Activated CD4-positive, alpha-beta T cell treated with anti-CD3 and anti-CD28 coated beads, Interleukin-2, amount 10 ng/mL, durations not matched to agents 7 days and 5 days (primary cell): Measurements from ENCODE around the gene SRSF9. TPM values are rescaled to one million over a fixed set of nuclear protein-coding genes. Genes with fewer than 3 reads are reported as not detected.
"Not testable (repeated sequence)": the region's sequence is repeated elsewhere in the genome, so short reads cannot be mapped to it uniquely, and the experiment has no call there.

Source experiments
- CTCF ChIA-PET: fragments of 350-600 bp; sonication (Branson Sonifier 250); formaldehyde crosslinking; loops from one replicate; lab custom pipeline; 2021; ENCODE audit warnings: antibody characterized with exemption; lab: Charles Lee
- POLR2A ChIA-PET: fragments of 350-600 bp; sonication (Branson Sonifier 250); formaldehyde crosslinking; loops from one replicate; lab custom pipeline; 2021; ENCODE audit warnings: antibody characterized with exemption; lab: Charles Lee
- DNase-seq: peaks from one replicate; pipeline ENCODE4 v3.0.0-alpha.2; 2020
- H3K27ac Mint-ChIP-seq: one replicate; pipeline ENCODE4 v1.8.0; 2021; ENCODE audit warnings: mild to moderate bottlenecking, moderate library complexity, mixed read lengths
- H3K27me3 Mint-ChIP-seq: one replicate; pipeline ENCODE4 v1.8.0; 2021; ENCODE audit warnings: mixed read lengths
- H3K36me3 Mint-ChIP-seq: one replicate; pipeline ENCODE4 v1.8.0; 2021; ENCODE audit warnings: low read depth, mixed read lengths
- H3K4me1 Mint-ChIP-seq: one replicate; pipeline ENCODE4 v1.8.0; 2021; ENCODE audit warnings: mixed read lengths
- H3K4me3 Mint-ChIP-seq: one replicate; pipeline ENCODE4 v1.8.0; 2021; ENCODE audit warnings: mild to moderate bottlenecking, moderate library complexity, mixed read lengths
- H3K9me3 Mint-ChIP-seq: one replicate; pipeline ENCODE4 v1.8.0; 2021; ENCODE audit warnings: mixed read lengths
- total RNA-seq, 2 experiments: library from RNA; stranded (reverse); gene quantifications; one replicate each; pipeline ENCODE4 v1.2.3, GENCODE V29; 2021

Gene SRSF9
- total RNA-seq, 2 experiments from 2014 or later: 145 to 159 TPM

DNA sequence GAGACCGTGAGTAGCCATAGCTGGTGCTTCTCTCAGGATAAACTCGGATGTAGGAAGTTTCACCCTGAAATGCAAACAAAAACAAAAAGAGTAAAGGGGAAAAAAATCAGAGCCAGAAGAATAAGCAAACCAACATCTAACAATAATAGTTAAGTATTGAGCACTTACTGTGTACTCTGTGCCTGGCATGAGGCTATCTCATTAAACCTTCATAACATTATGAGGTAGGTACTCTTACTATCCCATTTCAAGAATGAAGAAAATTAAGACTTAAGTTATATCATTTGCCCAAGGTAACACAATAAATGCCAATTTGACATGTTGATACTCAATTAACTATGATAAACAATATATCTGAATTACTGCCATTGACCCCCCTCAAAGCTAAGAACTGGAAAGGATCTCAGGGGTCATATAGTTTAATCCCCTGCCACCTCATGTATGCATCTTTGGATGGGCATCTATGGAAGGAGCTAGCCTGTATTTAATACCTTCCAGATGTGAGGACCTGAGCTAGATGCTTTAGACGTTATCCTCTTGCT is 7.4 kb downstream of the SRSF9 start:
- Mint-ChIP-seq H3K27ac (no peak overlapping the region), H3K9me3 (no peaks in the 10 kb centered on the region), H3K4me3 (no peak overlapping the region), H3K27me3 (no peaks in the 10 kb centered on the region), H3K36me3 (peaks cover 68% of the 10 kb centered on the region), H3K4me1 (peaks cover 21% of the 10 kb centered on the region)
- ChIA-PET CTCF (interaction anchor here (0.6 to 1.8 kb wide), 2 partner anchors 12 to 365 kb away, joined by 3 to 6 read pairs; no protein-coding TSS in a partner anchor), POLR2A (no interaction called here)
- DNase-seq: no peak

DNA sequence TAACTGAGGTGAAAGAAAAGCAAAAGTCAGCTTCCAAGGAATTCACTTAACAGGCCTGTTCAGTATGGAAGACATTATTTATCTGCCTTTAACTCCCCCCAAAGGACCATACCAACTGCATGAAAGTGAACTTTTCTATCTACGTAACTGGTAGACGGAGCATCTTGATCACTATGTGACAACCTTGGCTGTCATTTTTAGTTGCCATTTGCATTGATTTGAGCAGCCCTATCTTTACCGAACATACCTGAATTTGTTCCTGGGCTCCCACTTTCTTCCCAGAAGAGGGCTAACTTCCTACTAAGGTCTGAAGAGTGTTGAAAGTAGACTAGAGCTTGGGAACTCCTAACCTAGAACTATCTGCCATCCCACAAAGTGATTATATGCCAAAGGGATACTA is 9.4 kb downstream of the SRSF9 start:
- Mint-ChIP-seq H3K27me3 (no peaks in the 10 kb centered on the region), H3K9me3 (no peaks in the 10 kb centered on the region), H3K4me3 (no peak overlapping the region), H3K4me1 (peaks cover 5% of the 10 kb centered on the region), H3K27ac (peak overlapping the region; percentile 25), H3K36me3 (peaks cover 67% of the 10 kb centered on the region)
- ChIA-PET POLR2A (no interaction called here), CTCF (interaction anchor here (0.7 to 2.3 kb wide), 5 partner anchors 9 to 134 kb away, joined by 3 to 6 read pairs (median 4); no protein-coding TSS in a partner anchor)
- DNase-seq: no peak

DNA sequence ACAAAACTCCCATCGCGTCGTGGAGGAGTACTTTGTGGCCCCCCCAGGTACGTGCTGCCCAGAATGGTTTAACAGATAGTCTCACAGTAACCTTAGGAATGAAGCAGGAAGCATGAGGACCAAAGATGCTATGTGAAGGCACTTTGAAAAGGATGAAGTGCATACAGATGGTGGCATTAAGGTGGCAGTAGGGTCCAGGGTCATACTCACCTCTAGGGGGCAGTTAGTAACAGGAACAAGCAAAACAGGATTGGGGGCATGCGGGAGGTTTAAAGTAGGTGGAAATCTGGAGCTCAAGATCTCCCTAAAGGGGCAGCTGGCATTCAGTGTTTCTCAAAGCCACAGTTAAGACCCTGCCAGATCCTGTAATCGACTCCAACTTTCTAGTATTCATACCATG is 12.4 kb downstream of the SRSF9 start:
- ChIA-PET POLR2A (interaction anchor here (1.2 kb wide), 1 partner anchor 11 kb away, joined by 3 read pairs; no protein-coding TSS in a partner anchor), CTCF (interaction anchor here (0.9 to 2.2 kb wide), 6 partner anchors 9 to 296 kb away, joined by 3 to 7 read pairs (median 4); no protein-coding TSS in a partner anchor)
- DNase-seq: no peak
- no peaks in the 10 kb centered on the region for H3K27me3 Mint-ChIP-seq
- H3K27ac Mint-ChIP-seq: no peak overlapping the region
- H3K4me1 Mint-ChIP-seq: peaks cover 2% of the 10 kb centered on the region
- no peaks in the 10 kb centered on the region for H3K9me3 Mint-ChIP-seq
- H3K36me3 Mint-ChIP-seq: peaks cover 47% of the 10 kb centered on the region
- H3K4me3 Mint-ChIP-seq: no peak overlapping the region

DNA sequence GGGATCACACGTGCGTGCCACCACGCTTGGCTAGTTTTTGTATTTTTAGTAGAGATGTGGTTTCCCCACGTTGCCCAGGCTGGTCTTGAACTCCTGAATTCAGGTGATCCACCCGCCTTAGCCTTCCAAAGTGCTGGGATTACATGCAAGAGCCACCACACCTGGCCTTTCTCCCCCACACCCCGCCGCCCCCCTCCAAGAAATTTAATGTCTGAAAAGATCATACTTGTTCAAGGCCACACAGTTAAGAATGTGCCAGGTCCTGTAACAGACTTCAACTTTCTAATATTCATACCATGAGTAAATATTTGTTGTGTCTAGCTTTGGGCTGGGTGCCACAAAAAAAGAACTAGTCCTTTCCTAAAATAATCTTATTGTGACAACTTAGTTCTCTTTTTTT is 14.2 kb downstream of the SRSF9 start:
- CTCF ChIA-PET: interaction anchor here (1.7 to 3.1 kb wide), 2 partner anchors 11 to 13 kb away, joined by 6 to 13 read pairs; no protein-coding TSS in a partner anchor
- no peak overlapping the region for H3K27ac Mint-ChIP-seq
- H3K4me1 Mint-ChIP-seq: peaks cover 2% of the 10 kb centered on the region
- H3K4me3 Mint-ChIP-seq: no peak overlapping the region
- H3K9me3 Mint-ChIP-seq: no peaks in the 10 kb centered on the region
- DNase-seq: no peak
- peaks cover 40% of the 10 kb centered on the region for H3K36me3 Mint-ChIP-seq
- H3K27me3 Mint-ChIP-seq: no peaks in the 10 kb centered on the region
- POLR2A ChIA-PET: no interaction called here

DNA sequence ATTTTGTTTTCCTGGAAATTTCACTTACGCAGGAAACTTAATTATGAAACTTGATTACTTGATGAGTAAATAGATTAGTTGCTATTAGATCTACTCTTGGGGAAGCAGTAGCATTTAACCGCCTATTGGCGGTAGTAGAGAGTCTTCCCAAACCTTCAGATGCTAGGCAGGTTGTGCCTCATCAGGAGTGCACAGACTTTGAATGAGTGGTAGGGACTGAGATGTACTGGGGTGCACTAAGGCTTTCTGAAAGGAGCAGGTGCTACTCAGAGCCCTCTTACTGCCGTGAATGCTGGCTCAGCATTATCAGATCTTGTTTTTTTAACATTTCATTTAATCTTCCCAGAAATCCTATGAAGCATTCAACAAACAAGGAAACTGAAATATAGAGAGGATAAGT is 15.6 kb downstream of the SRSF9 start:
- POLR2A ChIA-PET: no interaction called here
- peak; percentile 40 for DNase-seq
- no peaks in the 10 kb centered on the region for H3K9me3 Mint-ChIP-seq

DNA sequence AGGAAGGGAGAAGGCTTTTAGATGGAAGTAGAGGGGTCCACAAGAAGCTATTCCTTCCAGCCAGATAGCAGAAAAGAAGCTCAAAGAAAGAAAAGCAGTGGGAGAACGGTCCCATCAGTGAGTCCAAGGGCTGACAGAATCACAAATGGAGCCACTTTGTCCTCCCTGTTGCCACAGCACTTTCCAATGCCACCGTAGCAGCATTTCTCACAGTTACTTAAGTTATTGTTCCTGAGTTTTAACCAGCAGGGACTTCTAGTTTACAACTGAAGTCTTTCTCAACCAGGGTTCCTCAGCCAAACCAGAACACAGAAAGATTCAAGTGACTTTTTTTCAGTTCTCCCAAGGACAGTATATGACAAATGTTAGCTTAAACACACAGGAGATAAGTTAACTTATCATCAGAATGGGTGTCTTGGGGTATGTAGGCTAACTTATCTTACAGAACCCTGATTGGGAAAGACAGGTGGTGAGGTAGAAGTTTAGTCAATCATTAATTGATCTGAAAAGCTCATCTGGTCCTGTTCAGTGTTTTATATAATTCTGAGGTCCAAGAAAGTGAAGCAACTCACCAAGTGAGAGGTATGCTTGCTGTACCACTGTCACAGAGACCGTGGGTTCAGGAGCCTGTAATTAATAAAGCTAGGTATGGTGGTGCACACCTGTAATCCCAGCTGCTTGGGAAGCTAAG is 16.3 kb downstream of the SRSF9 start:
- peaks cover 8% of the 10 kb centered on the region for H3K4me1 Mint-ChIP-seq
- no peak for DNase-seq
- H3K27me3 Mint-ChIP-seq: no peaks in the 10 kb centered on the region
- peaks cover 34% of the 10 kb centered on the region for H3K36me3 Mint-ChIP-seq
- CTCF ChIA-PET: interaction anchor here (1.1 to 3.1 kb wide), 2 partner anchors 13 kb away, joined by 3 to 13 read pairs; no protein-coding TSS in a partner anchor
- H3K4me3 Mint-ChIP-seq: no peak overlapping the region
- H3K27ac Mint-ChIP-seq: peak overlapping the region; percentile 41
- POLR2A ChIA-PET: no interaction called here
- no peaks in the 10 kb centered on the region for H3K9me3 Mint-ChIP-seq

More for the DNA sequence above, 15.6 kb downstream of the SRSF9 start:
- peaks cover 37% of the 10 kb centered on the region for H3K36me3 Mint-ChIP-seq
- H3K4me3 Mint-ChIP-seq: no peak overlapping the region
- H3K27me3 Mint-ChIP-seq: no peaks in the 10 kb centered on the region
- CTCF ChIA-PET: interaction anchor here (1.1 to 3.1 kb wide), 2 partner anchors 12 to 14 kb away, joined by 3 to 13 read pairs; no protein-coding TSS in a partner anchor
- no peak overlapping the region for H3K27ac Mint-ChIP-seq
- peaks cover 7% of the 10 kb centered on the region for H3K4me1 Mint-ChIP-seq

DNA sequence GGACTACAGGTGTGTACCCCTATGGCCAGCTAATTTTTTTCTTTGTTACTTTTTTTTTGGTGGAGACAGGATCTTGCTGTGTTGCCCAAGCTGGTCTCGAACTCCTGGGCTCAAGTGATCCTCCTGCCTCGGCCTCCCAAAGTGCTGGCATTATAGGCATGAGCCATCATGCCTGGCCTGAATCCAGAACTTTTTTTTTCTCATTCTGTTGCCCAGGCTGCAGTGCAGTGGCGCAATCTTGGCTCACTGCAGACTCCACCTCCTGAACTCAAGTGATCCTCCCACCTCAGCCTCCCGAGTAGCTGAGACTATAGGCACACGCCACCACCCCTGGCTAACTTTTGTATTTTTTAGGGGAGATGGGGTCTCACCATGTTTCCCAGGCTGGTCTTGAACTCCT is 17.0 kb downstream of the SRSF9 start:
- H3K27me3 Mint-ChIP-seq, H3K4me3 Mint-ChIP-seq, H3K9me3 Mint-ChIP-seq, DNase-seq, POLR2A ChIA-PET, H3K27ac Mint-ChIP-seq: not testable (repeated sequence)
- Mint-ChIP-seq H3K36me3 (peaks cover 36% of the 10 kb centered on the region), H3K4me1 (peaks cover 15% of the 10 kb centered on the region)
- CTCF ChIA-PET: interaction anchor here (0.7 to 3.1 kb wide), 5 partner anchors 11 to 27 kb away, joined by 3 to 13 read pairs (median 4); no protein-coding TSS in a partner anchor

DNA sequence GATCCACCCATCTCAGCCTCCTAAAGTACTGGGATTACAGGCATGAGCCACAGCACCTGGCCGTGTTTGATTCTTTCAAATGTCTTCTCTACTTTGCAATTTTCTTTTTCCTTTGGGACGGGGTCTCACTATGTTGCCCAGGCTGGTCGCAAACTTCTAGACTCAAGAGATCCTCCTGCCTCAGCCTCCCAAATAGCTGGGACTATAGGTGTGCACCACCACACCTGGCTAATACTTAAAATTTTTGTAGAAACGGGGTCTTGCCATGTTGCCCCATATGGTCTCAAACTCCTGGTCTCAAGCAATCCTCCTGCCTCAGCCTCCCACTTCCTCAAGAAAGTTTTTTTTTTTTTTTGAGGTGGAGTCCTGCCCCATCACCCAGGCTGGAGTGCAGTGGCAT is 21.6 kb downstream of the SRSF9 start:
- H3K9me3 Mint-ChIP-seq: no peaks in the 10 kb centered on the region
- H3K4me3 Mint-ChIP-seq: peak overlapping the region; percentile 99
- H3K4me1 Mint-ChIP-seq: peaks cover 42% of the 10 kb centered on the region
- no peak for DNase-seq
- peaks cover 28% of the 10 kb centered on the region for H3K36me3 Mint-ChIP-seq
- ChIA-PET CTCF (interaction anchor here (0.7 to 2.6 kb wide), 5 partner anchors 9 to 21 kb away, joined by 3 to 8 read pairs (median 4); partner anchors contain the start of gene SRSF9), POLR2A (no interaction called here)
- H3K27ac Mint-ChIP-seq: peak overlapping the region; percentile 19
- H3K27me3 Mint-ChIP-seq: no peaks in the 10 kb centered on the region

DNA sequence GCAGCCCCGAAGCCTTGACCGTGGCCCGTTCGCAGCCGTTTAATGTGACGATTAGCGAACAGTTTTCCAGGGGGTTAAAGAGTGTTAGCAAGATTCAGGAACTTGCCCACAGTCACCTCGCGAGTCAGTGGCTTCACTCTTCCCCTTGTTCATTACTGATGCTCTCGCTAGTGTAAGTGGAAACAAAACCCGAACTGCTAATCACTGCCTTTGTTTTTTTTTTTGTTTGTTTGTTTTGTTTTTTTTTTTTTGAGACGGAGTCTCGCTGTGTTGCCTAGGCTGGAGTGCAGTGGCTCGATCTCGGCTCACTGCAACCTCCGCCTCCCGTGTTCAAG is 22.7 kb downstream of the SRSF9 start:
- peaks cover 42% of the 10 kb centered on the region for H3K4me1 Mint-ChIP-seq
- POLR2A ChIA-PET, H3K27me3 Mint-ChIP-seq, DNase-seq, H3K9me3 Mint-ChIP-seq: not testable (repeated sequence)
- H3K27ac Mint-ChIP-seq: peak overlapping the region; percentile 99
- CTCF ChIA-PET: interaction anchor here (0.6 to 2.6 kb wide), 4 partner anchors 12 to 37 kb away, joined by 3 to 8 read pairs (median 4); partner anchors contain the start of gene SRSF9
- peaks cover 32% of the 10 kb centered on the region for H3K36me3 Mint-ChIP-seq
- peak overlapping the region; percentile 99 for H3K4me3 Mint-ChIP-seq

DNA sequence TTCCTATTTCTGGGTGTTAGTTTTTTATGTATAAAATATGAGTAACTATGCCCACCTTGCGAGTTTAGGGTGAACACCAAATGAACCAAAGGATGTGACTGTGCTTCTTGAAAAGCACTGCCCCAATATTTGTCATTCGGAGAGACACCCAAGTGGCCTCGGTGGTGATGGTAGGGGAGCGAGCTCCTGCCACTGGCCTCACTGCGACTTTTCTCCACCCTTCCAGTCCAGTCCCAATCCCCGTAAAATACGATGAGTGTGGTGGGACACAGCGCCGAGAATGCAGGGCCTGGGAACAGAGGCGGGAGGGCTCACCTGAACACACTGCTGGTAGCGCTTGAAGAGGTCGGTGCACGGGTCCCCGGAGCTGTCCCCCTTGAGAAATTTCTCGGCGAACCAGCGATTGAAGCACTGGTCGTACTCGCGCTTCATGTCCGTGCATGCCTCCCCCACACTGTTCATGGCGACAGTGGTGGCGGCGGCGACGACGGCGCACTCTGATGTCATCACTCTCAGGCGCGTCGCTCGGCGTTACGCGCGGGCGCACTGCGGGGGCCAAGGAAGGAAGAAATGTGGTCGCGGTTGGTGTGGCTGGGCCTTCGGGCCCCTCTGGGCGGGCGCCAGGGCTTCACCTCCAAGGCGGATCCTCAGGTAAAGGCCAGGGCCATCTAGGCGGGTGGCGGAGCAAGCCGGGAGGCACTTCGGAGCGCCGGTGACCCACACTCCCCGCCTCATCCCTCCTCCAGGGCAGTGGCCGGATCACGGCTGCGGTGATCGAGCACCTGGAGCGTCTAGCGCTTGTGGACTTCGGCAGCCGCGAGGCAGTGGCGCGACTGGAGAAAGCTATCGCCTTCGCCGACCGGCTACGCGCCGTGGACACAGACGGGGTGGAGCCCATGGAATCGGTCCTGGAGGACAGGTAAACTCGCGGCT is 23.4 kb downstream of the SRSF9 start, which contains the start of the genes GATC and TRIAP1:
TSS of gene GATC (plus strand) at position 534 of the 933 bp plus-strand sequence. CDS start at position 571, 37 bp downstream.
TSS of gene TRIAP1 (minus strand) at position 474 of the 933 bp plus-strand sequence. CDS start at position 462, 12 bp downstream.
- POLR2A ChIA-PET: no interaction called here
- DNase-seq: peak; percentile 88
- CTCF ChIA-PET: interaction anchor here (0.6 to 2.6 kb wide), 3 partner anchors 12 to 37 kb away, joined by 3 to 8 read pairs (median 4); partner anchors contain the start of gene SRSF9
- Mint-ChIP-seq H3K4me3 (peak within 1 kb of the TSS; percentile 99), H3K36me3 (peaks cover 38% of the 10 kb centered on the region), H3K27me3 (no peaks in the 10 kb centered on the region), H3K4me1 (peaks cover 43% of the 10 kb centered on the region), H3K9me3 (no peaks in the 10 kb centered on the region), H3K27ac (peak within 1 kb of the TSS; percentile 99)

DNA sequence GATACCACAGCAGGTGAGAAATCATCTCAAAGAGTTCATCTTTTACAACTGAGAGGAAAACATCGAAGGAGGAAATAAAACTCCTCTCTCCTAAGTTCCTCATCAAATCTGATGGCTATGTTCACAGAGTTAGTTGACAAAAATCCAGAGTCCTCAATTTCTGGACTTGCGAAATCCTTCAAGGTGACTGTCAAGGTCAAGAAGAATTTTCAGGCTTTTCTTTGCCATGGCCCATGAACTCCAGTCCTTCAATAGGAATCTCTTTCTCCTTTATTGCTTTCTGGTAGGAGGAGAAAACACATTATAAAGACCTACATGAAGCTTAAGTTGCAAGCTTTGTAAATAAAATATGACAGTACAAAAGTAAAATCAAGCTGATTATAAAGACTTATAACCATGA is 24.9 kb downstream of the SRSF9 start:
- ChIA-PET POLR2A (no interaction called here), CTCF (interaction anchor here (1.0 to 2.7 kb wide), 3 partner anchors 12 to 25 kb away, joined by 3 to 7 read pairs (median 4); partner anchors contain the start of gene SRSF9)
- H3K27ac Mint-ChIP-seq: peak overlapping the region; percentile 46
- no peak for DNase-seq
- no peaks in the 10 kb centered on the region for H3K27me3 Mint-ChIP-seq
- peaks cover 52% of the 10 kb centered on the region for H3K4me1 Mint-ChIP-seq
- peaks cover 42% of the 10 kb centered on the region for H3K36me3 Mint-ChIP-seq
- H3K9me3 Mint-ChIP-seq: no peaks in the 10 kb centered on the region
- H3K4me3 Mint-ChIP-seq: peak overlapping the region; percentile 99
